ENCODE results near the gene OGFOD1.
"Not testable (repeated sequence)": the region's sequence is repeated elsewhere in the genome, so short reads cannot be mapped to it uniquely, and the experiment has no call there.

OGFOD1 gene

GRCh38 chr16:56480776-56481467, 29.6 kb downstream of the OGFOD1 start:
- DNase-seq (ENCODE audit: low spot score) = no peak

- no peak for DNase-seq (ENCODE audit: low spot score)
Measured at GRCh38 chr16:56481468-56482122, 30.2 kb downstream of the OGFOD1 start.

GRCh38 chr16:56482683-56483236, 31.4 kb downstream of the OGFOD1 start:
- DNase-seq (ENCODE audit: low spot score) = no peak

- DNase-seq (ENCODE audit: low spot score) = no peak
Measured at GRCh38 chr16:56483394-56483793, 32.0 kb downstream of the OGFOD1 start.

- DNase-seq (ENCODE audit: low spot score) = no peak
Measured at GRCh38 chr16:56488035-56488434, 36.7 kb downstream of the OGFOD1 start.

GRCh38 chr16:56488868-56489267, 37.5 kb downstream of the OGFOD1 start:
- DNase-seq (ENCODE audit: low spot score) = not testable (repeated sequence)

- no peak for DNase-seq (ENCODE audit: low spot score)
Measured at GRCh38 chr16:56491657-56492261, 40.4 kb downstream of the OGFOD1 start.

- no peak for DNase-seq (ENCODE audit: low spot score)
Measured at GRCh38 chr16:56493126-56493525, 41.8 kb downstream of the OGFOD1 start.

GRCh38 chr16:56493815-56494214, 42.5 kb downstream of the OGFOD1 start:
- DNase-seq (ENCODE audit: low spot score) = no peak

- no peak for DNase-seq (ENCODE audit: low spot score)
Measured at GRCh38 chr16:56505181-56505580, 53.8 kb downstream of the OGFOD1 start.

GRCh38 chr16:56506941-56507340, 55.6 kb downstream of the OGFOD1 start:
- peak; percentile 67 for DNase-seq (ENCODE audit: low spot score)

- DNase-seq (ENCODE audit: low spot score) = no peak
Measured at GRCh38 chr16:56510544-56510943, 59.2 kb downstream of the OGFOD1 start.

GRCh38 chr16:56512025-56512424, 60.7 kb downstream of the OGFOD1 start:
- DNase-seq (ENCODE audit: low spot score) = no peak

- no peak for DNase-seq (ENCODE audit: low spot score)
Measured at GRCh38 chr16:56513091-56513490, 61.7 kb downstream of the OGFOD1 start.

- peak; percentile 63 for DNase-seq (ENCODE audit: low spot score)
Measured at GRCh38 chr16:56513972-56514371, 62.6 kb downstream of the OGFOD1 start.

GRCh38 chr16:56514845-56515244, 63.5 kb downstream of the OGFOD1 start:
- no peak for DNase-seq (ENCODE audit: low spot score)

- no peak for DNase-seq (ENCODE audit: low spot score)
Measured at GRCh38 chr16:56515665-56516064, 64.3 kb downstream of the OGFOD1 start.

- no peak for DNase-seq (ENCODE audit: low spot score)
Measured at GRCh38 chr16:56517206-56517605, 65.9 kb downstream of the OGFOD1 start.

- no peak for DNase-seq (ENCODE audit: low spot score)
Measured at GRCh38 chr16:56518425-56518824, 67.1 kb downstream of the OGFOD1 start.

GRCh38 chr16:56519459-56520250, 68.3 kb downstream of the OGFOD1 start, which contains the start of gene BBS2:
Gene BBS2 (minus strand): TSS chr16:56520024. CDS start chr16:56519862, 162 bp downstream.
- DNase-seq (ENCODE audit: low spot score) = peak; percentile 98

GRCh38 chr16:56520251-56520577, 68.9 kb downstream of the OGFOD1 start:
- DNase-seq (ENCODE audit: low spot score) = no peak

- peak; percentile 71 for DNase-seq (ENCODE audit: low spot score)
Measured at GRCh38 chr16:56525236-56525635, 73.9 kb downstream of the OGFOD1 start.

All from GM03348 (cell line).